HG03095 (cell line): ENCODE measurements around the gene ETHE1.
"Not testable (repeated sequence)": the region's sequence is repeated elsewhere in the genome, so short reads cannot be mapped to it uniquely, and the experiment has no call there.

Experiments used
- ATAC-seq: cut with Tn5 transposase; IDR thresholded peaks from one replicate; pipeline ENCODE4 v1.9.1; 2021; ENCODE audit warnings: moderate library complexity; ENCODE audit not compliant: unreplicated experiment

ETHE1 gene

DNA sequence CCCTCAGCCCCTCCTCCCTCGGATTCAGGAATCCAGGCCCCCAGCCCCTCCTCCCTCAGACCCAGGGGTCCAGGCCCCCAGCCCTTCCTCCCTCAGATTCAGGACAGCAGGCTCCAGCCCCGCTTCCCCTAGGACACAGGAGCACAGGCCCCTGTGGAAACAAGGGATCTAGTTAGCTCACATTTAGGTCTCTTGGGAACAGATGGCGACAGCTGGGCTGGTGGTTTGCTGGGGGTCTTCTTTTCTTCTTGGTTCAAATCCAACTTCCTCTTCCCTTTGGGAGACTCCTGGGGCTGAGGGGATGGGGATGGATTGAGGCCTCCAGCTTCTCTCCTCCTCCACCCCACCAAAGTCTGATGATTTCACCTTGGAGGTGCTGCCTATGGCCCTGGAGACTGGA, 25.6 kb upstream of the ETHE1 start:
- no peak for ATAC-seq

DNA sequence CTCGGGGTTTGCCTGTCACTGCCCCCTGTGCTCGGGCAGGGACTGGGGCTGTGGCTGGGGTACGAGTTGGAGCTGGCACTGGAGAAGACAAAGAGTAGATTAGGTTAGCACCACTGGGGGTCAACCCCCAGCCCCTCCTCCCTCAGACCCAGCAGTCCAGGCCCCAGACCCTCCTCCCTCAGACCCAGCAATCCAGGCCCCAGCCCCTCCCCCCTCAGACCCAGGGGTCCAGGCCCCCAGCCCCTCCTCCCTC, 25.1 kb upstream of the ETHE1 start:
- ATAC-seq = no peak

DNA sequence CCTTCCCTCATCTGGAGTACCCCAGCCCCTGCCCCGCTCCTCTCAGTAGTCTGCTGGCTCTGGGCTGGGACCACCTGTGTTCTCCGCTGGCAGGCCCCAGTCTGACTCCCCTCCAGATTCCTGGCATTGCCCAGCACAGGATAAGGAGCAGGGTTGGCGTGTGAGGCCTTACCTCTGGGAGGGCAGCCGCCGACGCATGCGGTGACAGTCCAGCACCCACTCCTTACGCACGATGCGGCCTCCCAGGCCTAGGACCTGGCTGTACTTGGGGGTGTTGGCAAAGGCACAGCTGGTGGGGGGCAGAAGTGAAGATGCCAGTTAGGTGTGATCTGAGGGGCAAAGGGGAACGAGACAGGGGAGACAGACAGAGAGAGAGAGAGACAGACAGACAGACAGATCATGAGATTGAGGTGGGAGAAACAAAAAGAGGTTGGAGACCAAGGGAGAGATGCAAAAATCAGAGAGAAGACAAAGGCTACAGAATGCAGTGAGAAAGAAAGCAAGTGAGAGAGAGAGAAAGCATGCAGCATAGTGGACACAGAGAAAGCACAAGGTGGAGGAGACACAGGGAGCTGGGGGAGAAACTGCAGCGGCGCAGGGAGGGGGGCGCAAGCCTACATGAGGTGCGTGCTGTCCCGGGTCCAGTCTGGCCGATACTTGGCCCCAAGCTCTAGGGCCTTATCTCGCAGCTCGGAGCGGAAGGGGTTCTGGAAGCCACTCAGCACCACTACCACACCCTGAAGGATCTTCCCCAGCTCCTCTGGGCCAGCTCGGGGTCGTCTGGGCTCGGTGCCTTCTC, 24.6 kb upstream of the ETHE1 start:
- ATAC-seq = no peak

DNA sequence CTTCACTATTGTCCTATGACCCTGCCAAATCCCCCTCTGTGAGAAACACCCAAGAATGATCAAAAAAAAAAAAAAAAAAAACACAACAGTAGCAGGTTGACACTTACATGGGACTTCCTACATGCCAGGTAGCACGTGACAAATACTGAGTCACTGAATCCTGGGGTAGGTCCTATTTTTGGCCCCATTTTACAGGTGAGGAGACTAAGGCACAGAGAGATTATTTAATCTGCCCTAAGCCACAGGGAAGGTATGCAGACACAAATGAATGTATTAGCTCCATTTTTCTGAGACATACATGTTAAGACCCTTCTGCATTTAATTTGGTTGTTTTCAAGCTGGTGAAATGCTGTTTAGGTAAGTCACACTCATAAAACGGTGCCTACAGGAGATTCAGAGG, 21.7 kb upstream of the ETHE1 start:
- no peak for ATAC-seq

DNA sequence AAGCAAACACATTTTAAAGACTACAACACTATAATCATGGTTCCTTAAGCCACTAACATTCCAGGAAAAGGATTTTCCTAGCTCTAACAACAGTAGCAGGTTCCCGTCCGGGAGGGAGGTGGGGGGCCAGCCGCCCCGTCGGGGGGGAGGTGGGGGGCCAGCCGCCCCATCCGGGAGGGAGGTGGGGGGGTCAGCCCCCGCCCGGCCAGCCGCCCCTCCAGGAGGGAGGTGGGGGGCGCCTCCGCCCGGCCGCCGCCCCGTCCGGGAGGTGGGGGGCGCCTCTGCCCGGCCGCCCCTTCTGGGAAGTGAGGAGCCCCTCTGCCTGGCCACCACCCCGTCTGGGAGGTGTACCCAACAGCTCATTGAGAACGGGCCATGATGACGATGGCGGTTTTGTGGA, 20.9 kb upstream of the ETHE1 start:
- not testable (repeated sequence) for ATAC-seq

- no peak for ATAC-seq
These were observed 19.6 kb upstream of the ETHE1 start for GRCh38 chr19:43546581-43546980.

GRCh38 chr19:43545981-43546380, 19.0 kb upstream of the ETHE1 start:
- ATAC-seq = no peak

DNA sequence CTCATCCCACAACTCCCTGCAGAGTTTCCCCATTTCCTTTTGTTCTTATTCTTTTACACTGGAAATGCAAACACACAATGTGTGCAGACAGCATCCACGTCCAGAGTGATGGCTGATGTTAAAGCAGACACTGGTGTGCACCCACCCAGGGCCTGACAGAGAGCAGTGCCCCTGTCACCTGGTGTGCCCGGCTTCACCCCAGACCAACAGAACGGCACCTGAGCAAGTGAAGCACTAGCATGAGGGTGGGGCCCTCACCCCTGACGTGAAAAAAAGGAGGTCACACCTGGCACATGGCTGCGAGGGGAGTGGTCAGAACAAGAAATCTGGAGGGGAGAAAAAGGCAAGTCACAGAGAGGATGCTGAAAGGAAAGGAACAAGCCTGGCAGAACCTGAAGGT, 18.3 kb upstream of the ETHE1 start:
- ATAC-seq = no peak

GRCh38 chr19:43544077-43544476, 17.1 kb upstream of the ETHE1 start:
- no peak for ATAC-seq

DNA sequence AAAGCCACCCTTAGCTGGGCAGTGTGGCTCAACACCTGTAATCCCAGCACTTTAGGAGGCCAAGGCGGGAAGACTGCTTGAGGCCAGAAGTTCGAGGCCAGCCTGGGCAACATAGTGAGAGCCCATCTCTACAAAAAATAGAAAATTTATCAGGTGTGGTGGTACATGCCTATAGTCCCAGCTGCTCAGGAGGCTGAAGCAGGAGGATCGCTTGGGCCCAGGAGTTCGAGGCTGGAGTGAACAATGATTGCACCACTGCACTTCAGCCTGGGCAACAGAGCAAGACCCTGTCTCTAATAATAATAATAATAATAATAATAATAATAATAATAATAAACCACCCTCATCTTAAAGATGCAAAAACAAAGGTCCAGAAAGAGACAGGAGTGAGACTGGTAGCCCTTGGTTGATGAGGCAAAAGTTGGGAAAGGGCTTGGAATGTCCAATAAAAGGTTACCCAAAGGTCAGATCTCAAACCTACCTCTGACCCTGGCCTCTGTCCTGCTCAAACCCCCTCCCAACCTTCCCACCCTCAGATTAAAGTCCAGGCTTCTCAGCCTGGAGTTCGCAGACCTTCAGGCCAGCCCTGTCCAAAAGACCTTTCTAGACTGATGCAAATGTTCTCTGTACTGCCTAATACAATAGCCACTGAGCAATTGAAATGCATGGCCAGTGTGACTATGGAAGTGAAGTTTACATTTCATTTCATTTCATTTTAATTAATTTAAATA, 15.1 kb upstream of the ETHE1 start:
- no peak for ATAC-seq

DNA sequence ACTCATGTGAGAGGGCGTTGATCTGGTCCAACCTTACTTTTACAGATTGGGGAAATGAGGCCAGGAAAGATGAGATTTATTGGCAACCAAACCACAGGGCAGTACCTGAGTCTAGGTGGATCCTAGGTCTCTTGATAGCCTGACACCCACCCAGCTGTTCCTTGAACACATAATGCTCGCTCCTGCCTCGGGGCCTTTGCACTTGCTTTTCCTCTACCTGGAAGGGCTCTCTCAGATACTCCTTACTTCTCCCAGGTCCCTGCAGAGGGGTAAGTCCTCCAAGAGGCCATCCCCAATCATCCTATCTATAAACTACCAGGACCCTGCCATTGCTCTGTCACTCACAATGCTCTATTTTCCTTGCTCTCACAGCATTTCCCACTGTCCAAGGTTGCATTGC, 13.4 kb upstream of the ETHE1 start:
- ATAC-seq = no peak

DNA sequence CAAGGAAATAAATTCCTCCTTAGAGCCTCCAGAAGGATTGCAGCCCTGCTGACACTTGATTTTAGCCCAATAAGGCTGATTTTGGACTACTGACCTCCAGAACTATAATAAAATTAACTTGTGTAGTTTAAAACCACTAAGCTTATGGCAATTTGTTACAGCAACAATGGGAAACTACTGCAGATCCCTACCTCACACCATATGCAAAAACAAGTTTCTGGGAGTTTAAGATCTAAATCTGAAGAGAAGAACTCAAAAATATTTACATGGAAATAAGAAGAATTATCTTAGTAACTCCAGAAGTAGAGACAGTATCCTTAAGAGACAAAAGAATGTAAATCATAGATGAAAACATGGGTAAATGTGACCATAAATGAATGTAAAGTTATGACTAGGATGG, 11.9 kb upstream of the ETHE1 start:
- no peak for ATAC-seq

DNA sequence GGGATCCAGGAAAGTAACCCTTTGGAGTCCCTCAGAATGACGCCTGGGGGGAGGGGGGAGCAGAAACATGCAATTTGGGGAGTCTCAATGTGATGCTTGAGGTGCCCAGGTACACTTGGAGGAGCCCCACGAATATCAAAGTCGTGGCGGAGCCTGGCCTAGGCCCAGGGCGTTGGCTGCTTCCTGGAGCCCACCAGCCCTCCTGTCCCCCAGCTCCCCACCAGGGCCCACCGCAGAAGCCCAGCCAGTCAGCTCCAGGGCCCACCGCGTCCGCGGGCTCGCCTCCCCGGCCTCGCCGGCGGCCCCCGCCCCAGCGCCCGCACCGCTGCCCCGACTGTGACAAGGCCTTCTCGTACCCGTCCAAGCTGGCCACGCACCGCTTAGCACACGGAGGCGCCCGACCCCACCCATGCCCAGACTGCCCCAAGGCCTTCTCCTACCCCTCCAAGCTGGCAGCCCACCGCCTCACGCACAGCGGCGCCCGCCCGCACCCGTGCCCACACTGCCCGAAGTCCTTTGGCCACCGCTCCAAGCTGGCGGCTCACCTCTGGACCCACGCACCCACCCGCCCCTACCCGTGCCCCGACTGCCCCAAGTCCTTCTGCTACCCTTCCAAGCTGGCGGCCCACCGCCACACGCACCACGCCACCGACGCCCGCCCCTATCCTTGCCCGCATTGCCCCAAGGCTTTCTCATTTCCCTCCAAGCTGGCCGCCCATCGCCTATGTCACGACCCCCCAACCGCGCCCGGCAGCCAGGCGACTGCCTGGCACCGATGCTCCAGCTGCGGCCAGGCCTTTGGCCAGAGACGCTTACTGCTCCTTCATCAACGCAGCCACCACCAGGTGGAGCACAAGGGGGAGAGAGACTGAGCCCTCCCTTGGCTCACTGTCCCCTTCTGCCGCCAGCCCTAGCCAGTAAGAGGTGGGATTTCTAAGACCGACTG, 8.1 kb upstream of the ETHE1 start:
- no peak for ATAC-seq

- ATAC-seq = no peak
These were observed 7.4 kb upstream of the ETHE1 start for GRCh38 chr19:43534305-43534815.

DNA sequence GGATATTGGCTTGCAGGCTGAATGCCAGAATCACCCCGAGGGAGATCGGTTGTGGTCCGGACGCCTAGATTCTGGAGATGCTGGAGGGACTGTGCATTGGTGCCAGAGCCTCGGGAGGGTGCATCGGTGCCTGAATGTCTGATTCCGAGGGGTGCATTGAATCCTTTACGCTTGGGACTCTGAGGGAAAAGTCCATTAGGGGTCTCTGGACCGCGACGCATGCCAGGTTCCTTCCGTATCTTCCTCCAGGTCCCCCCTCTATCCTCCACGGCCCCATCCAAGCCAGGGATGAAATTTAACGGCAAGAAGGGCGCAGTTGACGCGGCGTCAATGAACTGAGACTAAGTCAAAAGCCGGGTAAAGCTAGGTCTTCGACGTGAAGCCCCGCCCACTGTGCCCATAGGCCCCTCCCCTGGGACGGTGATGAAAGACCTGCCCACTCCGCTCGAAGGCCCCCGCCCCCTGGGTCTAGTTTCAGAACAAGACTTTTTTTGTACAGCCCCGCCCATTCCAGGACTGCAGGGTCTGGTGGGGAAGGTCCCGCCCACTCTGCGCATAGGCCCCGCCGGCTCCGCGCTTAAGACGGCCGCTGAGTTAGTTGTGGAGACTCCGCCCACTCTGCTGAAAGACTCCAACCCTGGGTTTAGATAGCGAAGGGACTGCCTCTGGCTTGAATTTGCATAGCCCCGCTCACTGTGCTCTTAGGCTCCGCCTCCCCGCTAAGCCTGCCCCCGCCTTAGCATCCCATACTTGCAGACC, 6.7 kb upstream of the ETHE1 start:
- peak; percentile 64 for ATAC-seq

DNA sequence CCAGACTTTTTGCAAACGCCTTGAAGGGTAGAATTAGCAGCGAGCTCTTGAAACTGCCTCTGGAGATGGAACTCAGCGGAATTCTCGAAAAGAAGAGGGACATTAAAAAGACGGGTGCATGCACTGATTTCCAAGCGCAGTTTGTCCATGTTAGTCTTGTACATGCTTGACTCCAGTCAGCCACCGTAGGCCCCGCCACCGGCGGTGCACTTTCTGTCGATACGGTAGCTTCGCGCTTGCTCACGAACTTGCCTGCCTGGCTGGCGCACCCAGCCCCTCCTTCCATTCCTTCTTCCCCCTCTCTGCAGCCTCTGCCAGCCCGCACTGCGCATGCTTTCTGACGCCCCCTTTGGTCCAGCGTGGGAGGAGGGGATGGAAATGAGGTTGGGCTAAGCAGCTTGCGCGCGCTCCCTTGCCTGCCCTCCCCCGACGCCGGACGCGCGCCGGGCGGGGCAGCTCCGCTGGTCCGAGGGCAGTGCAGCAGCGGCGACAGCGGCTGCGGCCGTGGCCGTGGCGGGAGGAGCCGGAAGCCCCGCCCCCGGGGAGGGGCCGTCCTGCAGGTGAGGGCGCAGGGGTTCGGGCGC, 6.1 kb upstream of the ETHE1 start, which contains the start of gene ZNF575:
Gene ZNF575 (plus strand): TSS at position 227 of the 584 bp plus-strand sequence. CDS start 1,235 bp downstream, outside the sequence.
- ATAC-seq = peak; percentile 46

GRCh38 chr19:43532571-43532961, 5.6 kb upstream of the ETHE1 start:
- ATAC-seq = no peak

GRCh38 chr19:43527860-43528622, 1.0 kb upstream of the ETHE1 start:
- ATAC-seq = no peak
